ENCODE measurements around the gene ST7. TPM values are rescaled to one million over a fixed set of nuclear protein-coding genes. Genes with fewer than 3 reads are reported as not detected.

ST7 gene
- total and polyA plus RNA-seq, 2 of the 8 experiments (the other 6 are each of a cell fraction or from before 2014, with no cell fraction given), result 16.3 to 18.0 TPM

- ChIA-PET POLR2A (ENCODE audit: partially characterized antibody) (no interaction called here), CTCF (ENCODE audit: partially characterized antibody) (interaction anchor here (1.3 kb wide), 1 partner anchor 140 kb away, joined by 3 read pairs; no protein-coding TSS in a partner anchor)
- no peak overlapping the region for H3K56ac ChIP-seq (replicated peaks; ENCODE audit: insufficient read length, low read depth, low read length)
- no peak overlapping the region for H3K4ac ChIP-seq (replicated peaks; ENCODE audit: insufficient read length, low read depth, low read length)
- no peak overlapping the region for H4K5ac ChIP-seq (ENCODE audit: insufficient read length, low read depth, low read length)
- no peaks in the 10 kb centered on the region for H3K27me3 ChIP-seq (replicated peaks in 1 of 4; ENCODE audit: control insufficient read depth in 3 of 4, extremely low read depth in 1 of 4, insufficient read depth in 3 of 4, low read length in 3 of 4)
- no peak overlapping the region for H3K23ac ChIP-seq (ENCODE audit: insufficient read length)
- no peak for FAIRE-seq
- no peak overlapping the region for H2AK5ac ChIP-seq (ENCODE audit: low read depth, low read length)
- H2BK120ac ChIP-seq (replicated peaks; ENCODE audit: low read depth, low read length), result no peak overlapping the region
- no peak overlapping the region for H2AFZ ChIP-seq (ENCODE audit: low read length)
- no peaks in the 10 kb centered on the region; a peak in 1 of 7 replicates for H3K4me1 ChIP-seq (replicated peaks in 1 of 4; ENCODE audit: control insufficient read depth in 3 of 4, insufficient read depth in 4 of 4, low read length in 3 of 4)
- H3K9me3 ChIP-seq (ENCODE audit: insufficient read depth in 2 of 2, low read depth in 1 of 2, low read length in 1 of 2), result no peaks in the 10 kb centered on the region
- no peak overlapping the region for H3K18ac ChIP-seq (ENCODE audit: extremely low read depth, low read length)
- no peak overlapping the region for H2BK15ac ChIP-seq (ENCODE audit: low read length)
- WGBS, 2 experiments (ENCODE audit: extremely low coverage in 1 of 2, insufficient coverage in 1 of 2, insufficient read length in 1 of 2, insufficient replicate concordance in 2 of 2, low coverage in 1 of 2, low lambda C conversion rate in 2 of 2, missing lambda C conversion rate in 1 of 2), result 92% methylated on average over 4 of the region's 4 CpGs; no CpG with 5 or more reads in 1 of the 2 experiments
- no peak overlapping the region for H3K4me2 ChIP-seq (ENCODE audit: insufficient read depth in 1 of 2, low read depth in 2 of 2, low read length in 2 of 2)
- DNase-seq (ENCODE audit: low read depth in 1 of 2, low spot score in 2 of 2), result no peak
- H3K14ac ChIP-seq (ENCODE audit: insufficient read length), result no peak overlapping the region
- H3K23me2 ChIP-seq (ENCODE audit: low read depth, low read length), result no peaks in the 10 kb centered on the region
- no peak overlapping the region for H2BK5ac ChIP-seq (ENCODE audit: low read depth, low read length)
- H2BK12ac ChIP-seq (ENCODE audit: low read depth, low read length), result no peak overlapping the region
- H3K36me3 ChIP-seq (ENCODE audit: control insufficient read depth in 2 of 4, insufficient read depth in 4 of 4, low read length in 3 of 4), result no peaks in the 10 kb centered on the region
- no peak overlapping the region for H3K27ac ChIP-seq (ENCODE audit: low read depth, low read length)
- H2BK20ac ChIP-seq (ENCODE audit: low read length), result no peak overlapping the region
- H4K20me1 ChIP-seq (replicated peaks in 1 of 2; ENCODE audit: control insufficient read depth in 1 of 2, insufficient read depth in 2 of 2, low read length in 2 of 2), result no peaks in the 10 kb centered on the region
- H4K8ac ChIP-seq (ENCODE audit: extremely low read depth, insufficient read depth, low read length), result no peak overlapping the region
- no peak overlapping the region for H4K91ac ChIP-seq (replicated peaks; ENCODE audit: insufficient read length, low read length)
- no peak overlapping the region for H3K4me3 ChIP-seq (ENCODE audit: extremely low read depth in 1 of 4, insufficient read depth in 2 of 4, low read depth in 3 of 4, low read length in 4 of 4)
- no peak overlapping the region for H3K9ac ChIP-seq (replicated peaks in 1 of 4; ENCODE audit: extremely low read depth in 1 of 4, low read depth in 3 of 4, low read length in 3 of 4)
- no peaks in the 10 kb centered on the region for H3K79me1 ChIP-seq (ENCODE audit: low read depth, low read length)
- H3K79me2 ChIP-seq (ENCODE audit: control insufficient read depth in 1 of 2, insufficient read depth in 2 of 2, low read length in 2 of 2), result peaks cover 0 to 9% of the 10 kb centered on the region in 2 experiments; a peak in 1 of 4 replicates
- TF ChIP-seq BRCA1 (IDR thresholded peaks at IDR 0.05; ENCODE audit: low read depth, low read length), result no peak
- TF ChIP-seq JUN (IDR thresholded peaks at IDR 0.05; ENCODE audit: low read depth, low read length), result no peak
- TF ChIP-seq SP2 (IDR thresholded peaks at IDR 0.05; ENCODE audit: low read length), result no peak
- TF ChIP-seq, protein P1, sequence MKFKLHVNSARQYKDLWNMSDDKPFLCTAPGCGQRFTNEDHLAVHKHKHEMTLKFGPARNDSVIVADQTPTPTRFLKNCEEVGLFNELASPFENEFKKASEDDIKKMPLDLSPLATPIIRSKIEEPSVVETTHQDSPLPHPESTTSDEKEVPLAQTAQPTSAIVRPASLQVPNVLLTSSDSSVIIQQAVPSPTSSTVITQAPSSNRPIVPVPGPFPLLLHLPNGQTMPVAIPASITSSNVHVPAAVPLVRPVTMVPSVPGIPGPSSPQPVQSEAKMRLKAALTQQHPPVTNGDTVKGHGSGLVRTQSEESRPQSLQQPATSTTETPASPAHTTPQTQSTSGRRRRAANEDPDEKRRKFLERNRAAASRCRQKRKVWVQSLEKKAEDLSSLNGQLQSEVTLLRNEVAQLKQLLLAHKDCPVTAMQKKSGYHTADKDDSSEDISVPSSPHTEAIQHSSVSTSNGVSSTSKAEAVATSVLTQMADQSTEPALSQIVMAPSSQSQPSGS (IDR thresholded peaks at IDR 0.05; ENCODE audit: low read length), result no peak
- no peak for TF ChIP-seq POU5F1 (IDR thresholded peaks at IDR 0.05; ENCODE audit: low read depth, low read length)
- no peak for TF ChIP-seq SUZ12 (IDR thresholded peaks at IDR 0.05; ENCODE audit: low read length)
- no peak for TF ChIP-seq EGR1 (IDR thresholded peaks at IDR 0.05; ENCODE audit: borderline replicate concordance, low read depth, low read length)
- TF ChIP-seq CREB1 (IDR thresholded peaks at IDR 0.05), result no peak
- TF ChIP-seq CHD2 (IDR thresholded peaks at IDR 0.05; ENCODE audit: low read length), result no peak
- no peak for TF ChIP-seq HDAC6 (IDR thresholded peaks at IDR 0.05; ENCODE audit: low read depth, low read length)
- TF ChIP-seq BACH1 (IDR thresholded peaks at IDR 0.05; ENCODE audit: low read length), result no peak
- TF ChIP-seq CTBP2 (IDR thresholded peaks at IDR 0.05; ENCODE audit: borderline replicate concordance, insufficient read depth, insufficient read length, low read length), result no peak
- TF ChIP-seq, protein P2, sequence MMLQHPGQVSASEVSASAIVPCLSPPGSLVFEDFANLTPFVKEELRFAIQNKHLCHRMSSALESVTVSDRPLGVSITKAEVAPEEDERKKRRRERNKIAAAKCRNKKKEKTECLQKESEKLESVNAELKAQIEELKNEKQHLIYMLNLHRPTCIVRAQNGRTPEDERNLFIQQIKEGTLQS (IDR thresholded peaks at IDR 0.05; ENCODE audit: insufficient read depth, low read depth, low read length), result no peak
- TF ChIP-seq SP1 (IDR thresholded peaks at IDR 0.05; ENCODE audit: low read depth, low read length), result no peak
Measured at GRCh38 chr7:116980354-116980753, 27.1 kb downstream of the ST7 start.

Data from H1 (cell line).